CD4-positive, CD25-positive, alpha-beta regulatory T cell (primary cell): Measurements from ENCODE around the gene PGAM5. TPM values are rescaled to one million over a fixed set of nuclear protein-coding genes. Genes with fewer than 3 reads are reported as not detected.

ENCODE experiments used
- ATAC-seq, 2 donors: fragments of 150-1000 bp; cut with Tn5 transposase; one replicate each; pipeline ENCODE4 v1.10.0; 2021; ENCODE audit warnings: low read depth in 2 of 2, moderate number of reproducible peaks in 2 of 2, moderate library complexity in 1 of 2
- DNase-seq, 3 donors: peaks; one replicate each; pipeline versions ENCODE4 v3.0.0 to v3.0.0-alpha.2; 2012 to 2022; ENCODE audit warnings: mixed read lengths in 1 of 3
- H3K27ac ChIP-seq: one replicate; pipeline ENCODE4 v1.7.0; 2013; ENCODE audit warnings: mild to moderate bottlenecking, low read length; ENCODE audit not compliant: insufficient read depth, poor library complexity, severe bottlenecking
- H3K27me3 ChIP-seq: one replicate; pipeline ENCODE4 v1.7.0; 2013; ENCODE audit warnings: low read length; ENCODE audit not compliant: control insufficient read depth, insufficient read depth
- H3K36me3 ChIP-seq: one replicate; pipeline ENCODE4 v1.7.0; 2013; ENCODE audit warnings: mild to moderate bottlenecking, low read length, moderate library complexity; ENCODE audit not compliant: control insufficient read depth, insufficient read depth
- H3K4me1 ChIP-seq: 2 replicates; pipeline ENCODE4 v1.7.0; 2013; ENCODE audit warnings: mild to moderate bottlenecking, low read length; ENCODE audit not compliant: insufficient read depth, control insufficient read depth, poor library complexity, severe bottlenecking
- H3K4me3 ChIP-seq: one replicate; pipeline ENCODE4 v1.7.0; 2013; ENCODE audit warnings: low read depth, mild to moderate bottlenecking, low read length, moderate library complexity
- H3K9me3 ChIP-seq, 2 experiments: 1 replicate in 1 of 2; 2 replicates in 1 of 2; pipeline ENCODE4 v1.7.0; 2013; ENCODE audit warnings: low read length in 2 of 2, mild to moderate bottlenecking in 1 of 2, moderate library complexity in 1 of 2; ENCODE audit not compliant: control insufficient read depth in 2 of 2
- H3K27ac Mint-ChIP-seq, 3 donors: one replicate each; pipeline ENCODE4 v1.8.0; 2020 to 2022; ENCODE audit warnings: mild to moderate bottlenecking in 3 of 3, mixed read lengths in 3 of 3, moderate library complexity in 2 of 3
- H3K27me3 Mint-ChIP-seq: one replicate; pipeline ENCODE4 v1.8.0; 2022; ENCODE audit warnings: mild to moderate bottlenecking, mixed read lengths
- H3K36me3 Mint-ChIP-seq: one replicate; pipeline ENCODE4 v1.8.0; 2020; ENCODE audit warnings: mixed read lengths
- H3K4me1 Mint-ChIP-seq, 4 donors: one replicate each; pipeline ENCODE4 v1.8.0; 2020 to 2022; ENCODE audit warnings: mixed read lengths in 4 of 4, mild to moderate bottlenecking in 1 of 4
- H3K4me3 Mint-ChIP-seq, 4 donors: one replicate each; pipeline ENCODE4 v1.8.0; 2020 to 2022; ENCODE audit warnings: mild to moderate bottlenecking in 4 of 4, mixed read lengths in 4 of 4, moderate library complexity in 3 of 4
- H3K9me3 Mint-ChIP-seq, 7 donors: one replicate each; pipeline ENCODE4 v1.8.0; 2020 to 2022; ENCODE audit warnings: mixed read lengths in 7 of 7, mild to moderate bottlenecking in 3 of 7, moderate library complexity in 2 of 7
- polyA plus RNA-seq, 4 donors: library from polyadenylated mRNA; unstranded; fragments of 300-500 nt; fragmentation: Illumina TruSeq; gene quantifications; one replicate each; pipeline ENCODE4 v1.2.3, GENCODE V29; 2021
- total RNA-seq: library from RNA; stranded (reverse); gene quantifications from one replicate; pipeline ENCODE4 v1.2.3, GENCODE V29; 2022

PGAM5 gene
- total and polyA plus RNA-seq, 5 donors from 2014 or later: 17.5 to 25.3 (median 19.4) TPM

DNA sequence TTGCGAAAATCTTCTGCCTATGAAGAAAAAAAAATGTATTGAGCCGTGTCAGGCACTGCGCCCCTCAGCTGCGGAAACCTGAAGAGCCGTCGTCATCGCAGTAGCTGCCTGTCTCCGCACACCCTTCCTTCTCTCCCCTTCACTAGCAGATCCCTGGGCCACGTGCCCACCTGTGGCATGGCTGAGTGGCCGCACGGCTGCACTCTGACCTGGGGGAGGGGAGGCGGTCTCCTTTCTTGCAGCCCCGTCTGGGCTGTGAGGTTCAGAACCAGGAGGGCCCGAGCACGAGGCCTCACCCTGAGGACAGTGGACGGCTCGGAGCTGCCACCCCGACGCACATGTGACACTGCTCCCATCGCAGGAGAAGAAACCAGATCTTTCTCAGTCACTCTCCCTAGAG, 24.9 kb downstream of the PGAM5 start:
- no peak for DNase-seq

DNA sequence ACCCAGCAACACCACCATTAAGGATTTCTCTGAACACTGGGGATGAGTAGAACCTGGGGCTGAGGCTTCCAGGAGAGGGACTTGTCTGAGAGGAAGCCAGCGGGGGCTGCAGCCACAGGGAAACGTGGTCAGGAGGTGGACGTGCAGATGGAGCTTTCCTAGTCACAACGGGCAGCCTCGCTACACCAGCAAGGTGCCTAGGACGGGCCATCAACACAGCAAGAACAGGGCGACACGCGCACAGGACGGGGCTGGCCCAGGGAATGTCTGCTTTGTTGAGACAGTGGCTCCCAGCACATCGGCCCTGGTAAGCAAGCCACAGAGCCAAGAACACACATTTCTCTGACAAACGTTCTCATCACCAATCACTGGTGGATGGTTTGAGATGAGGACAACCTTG, 25.7 kb downstream of the PGAM5 start:
- Histone ChIP-seq H3K27me3 (no peaks in the 10 kb centered on the region), H3K36me3 (peaks cover 91% of the 10 kb centered on the region), H3K4me3 (no peak overlapping the region), H3K4me1 (no peaks in the 10 kb centered on the region), H3K27ac (no peak overlapping the region), H3K9me3 (no peaks in the 10 kb centered on the region)
- DNase-seq (no peak), ATAC-seq (no peak)
- Mint-ChIP-seq H3K27me3 (no peaks in the 10 kb centered on the region), H3K9me3 (no peaks in the 10 kb centered on the region), H3K36me3 (peaks cover 45% of the 10 kb centered on the region), H3K27ac (no peak overlapping the region), H3K4me1 (no peaks in the 10 kb centered on the region), H3K4me3 (no peak overlapping the region)

More for the DNA sequence above, 24.9 kb downstream of the PGAM5 start:
- no peaks in the 10 kb centered on the region for H3K9me3 Mint-ChIP-seq
- Histone ChIP-seq H3K27ac (no peak overlapping the region), H3K27me3 (no peaks in the 10 kb centered on the region), H3K9me3 (no peaks in the 10 kb centered on the region), H3K4me1 (no peaks in the 10 kb centered on the region), H3K36me3 (peaks cover 91% of the 10 kb centered on the region), H3K4me3 (no peak overlapping the region)
- no peaks in the 10 kb centered on the region for H3K27me3 Mint-ChIP-seq
- H3K4me1 Mint-ChIP-seq: no peaks in the 10 kb centered on the region
- H3K4me3 Mint-ChIP-seq: no peak overlapping the region
- H3K27ac Mint-ChIP-seq: no peak overlapping the region
- peaks cover 51% of the 10 kb centered on the region for H3K36me3 Mint-ChIP-seq
- ATAC-seq: no peak

DNA sequence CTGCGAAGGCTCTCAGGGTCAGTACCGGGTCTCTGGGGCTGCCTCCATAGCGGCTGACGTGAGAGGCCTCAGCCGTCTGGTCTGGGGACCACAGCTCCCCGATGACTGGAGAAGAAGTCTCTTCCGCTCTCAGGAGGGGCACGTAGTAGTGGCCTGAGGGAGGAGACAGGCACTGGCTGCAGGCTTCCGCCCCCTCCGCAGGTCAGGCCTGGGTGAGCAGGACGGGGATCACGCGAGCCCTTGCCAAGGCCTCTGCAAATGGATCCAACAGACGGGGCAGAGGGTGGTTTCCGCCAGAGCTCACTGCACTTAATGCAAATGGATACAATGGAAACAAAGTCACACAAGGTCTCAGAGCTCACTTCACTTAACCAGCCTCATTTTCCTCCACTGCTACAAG, 26.3 kb downstream of the PGAM5 start:
- ATAC-seq: no peak
- Mint-ChIP-seq H3K4me3 (no peak overlapping the region), H3K4me1 (peaks cover 0 to 2% (median 1%) of the 10 kb centered on the region in 4 donors), H3K27me3 (no peaks in the 10 kb centered on the region), H3K9me3 (no peaks in the 10 kb centered on the region), H3K27ac (no peak overlapping the region), H3K36me3 (peaks cover 43% of the 10 kb centered on the region)
- DNase-seq: no peak
- H3K27ac ChIP-seq: no peak overlapping the region
- H3K27me3 ChIP-seq: no peaks in the 10 kb centered on the region
- no peak overlapping the region for H3K4me3 ChIP-seq
- peaks cover 91% of the 10 kb centered on the region for H3K36me3 ChIP-seq
- H3K9me3 ChIP-seq: no peaks in the 10 kb centered on the region
- no peaks in the 10 kb centered on the region for H3K4me1 ChIP-seq

DNA sequence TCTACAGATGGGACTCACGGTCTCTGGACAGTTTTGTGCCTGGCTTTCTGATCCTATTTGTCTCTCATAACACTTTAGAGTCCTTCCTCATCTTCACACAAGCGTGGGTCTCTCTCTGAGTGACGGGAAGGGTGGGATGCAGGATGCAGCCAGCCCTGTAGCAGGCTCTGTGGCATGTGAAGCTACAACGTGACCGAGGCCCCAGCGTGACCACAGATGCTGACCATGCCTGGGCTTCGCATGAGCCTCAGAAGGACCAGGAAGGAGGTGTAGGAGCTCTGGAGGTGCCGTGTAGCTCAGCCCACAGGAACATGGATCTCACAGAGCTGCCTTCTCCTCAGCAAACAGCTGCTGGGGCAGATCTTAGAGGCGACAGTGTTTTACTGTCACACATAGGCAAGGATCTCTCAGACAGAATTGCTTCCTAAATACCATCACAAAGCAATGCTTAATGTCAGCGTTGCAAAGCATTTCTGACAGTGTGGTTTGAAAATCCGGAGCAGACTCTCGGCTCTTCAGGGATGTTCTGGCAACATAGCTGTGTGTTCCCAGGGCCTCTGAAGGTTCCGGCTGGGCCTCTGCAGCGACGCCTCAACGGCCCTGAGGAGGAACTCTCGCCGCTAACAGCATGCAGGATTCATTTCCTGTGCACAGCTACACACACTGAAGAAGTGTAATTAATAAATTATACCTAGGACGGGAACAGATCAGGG, 29.1 kb downstream of the PGAM5 start:
- ATAC-seq (no peak), DNase-seq (no peak)
- peaks cover 0 to 12% (median 4%) of the 10 kb centered on the region in 4 donors for H3K4me1 Mint-ChIP-seq
- H3K27me3 Mint-ChIP-seq: no peaks in the 10 kb centered on the region
- H3K9me3 Mint-ChIP-seq: no peaks in the 10 kb centered on the region
- Histone ChIP-seq H3K4me3 (no peak overlapping the region), H3K36me3 (peaks cover 87% of the 10 kb centered on the region), H3K27ac (no peak overlapping the region), H3K9me3 (no peaks in the 10 kb centered on the region), H3K4me1 (no peaks in the 10 kb centered on the region), H3K27me3 (no peaks in the 10 kb centered on the region)
- H3K36me3 Mint-ChIP-seq: peaks cover 44% of the 10 kb centered on the region
- H3K27ac Mint-ChIP-seq: no peak overlapping the region
- H3K4me3 Mint-ChIP-seq: no peak overlapping the region

DNA sequence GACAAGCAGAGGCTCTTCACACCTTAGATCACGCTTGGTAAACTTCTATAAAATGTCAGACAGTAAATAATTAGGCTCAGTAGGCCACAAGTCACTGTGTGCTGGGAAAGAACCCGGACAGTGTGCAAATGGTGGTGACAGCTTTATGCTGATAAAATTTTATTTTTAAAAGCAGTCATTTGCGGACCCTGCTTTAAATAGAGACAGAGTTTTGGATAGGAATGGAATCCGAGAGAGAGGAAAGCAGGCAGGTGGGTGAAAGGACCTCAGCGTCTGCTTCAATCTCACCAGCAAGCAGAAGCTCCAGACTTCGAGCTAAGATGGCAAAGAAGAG, 29.6 kb downstream of the PGAM5 start:
- Histone ChIP-seq H3K4me1 (no peaks in the 10 kb centered on the region), H3K9me3 (no peaks in the 10 kb centered on the region), H3K27ac (no peak overlapping the region), H3K4me3 (no peak overlapping the region), H3K36me3 (peaks cover 87% of the 10 kb centered on the region), H3K27me3 (no peaks in the 10 kb centered on the region)
- Mint-ChIP-seq H3K36me3 (peaks cover 44% of the 10 kb centered on the region), H3K4me3 (no peak overlapping the region), H3K27me3 (no peaks in the 10 kb centered on the region), H3K27ac (no peak overlapping the region), H3K4me1 (peaks cover 0 to 12% (median 4%) of the 10 kb centered on the region in 4 donors), H3K9me3 (no peaks in the 10 kb centered on the region)
- ATAC-seq (no peak), DNase-seq (no peak)

DNA sequence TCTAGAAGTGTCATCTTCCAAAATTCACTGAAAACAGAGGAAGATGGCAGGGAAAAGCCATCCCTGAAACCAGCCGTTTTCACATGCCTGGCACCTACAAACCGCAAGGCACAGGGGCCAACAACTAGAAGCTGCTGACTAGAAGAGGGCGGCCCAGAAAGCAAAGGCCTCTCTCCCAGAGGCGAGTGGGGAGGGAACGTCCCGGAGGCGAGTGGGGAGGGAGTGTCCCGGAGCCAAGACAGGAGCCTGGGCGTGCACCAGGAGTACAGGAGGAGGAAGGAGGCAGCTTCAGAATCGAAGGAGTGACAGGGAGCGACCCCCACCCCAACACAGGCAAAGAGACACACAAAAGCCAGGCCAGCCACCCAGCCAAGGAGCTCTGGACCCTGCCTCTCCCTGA, 30.0 kb downstream of the PGAM5 start:
- H3K36me3 ChIP-seq: peaks cover 87% of the 10 kb centered on the region
- H3K9me3 ChIP-seq: no peaks in the 10 kb centered on the region
- Mint-ChIP-seq H3K4me3 (no peak overlapping the region), H3K4me1 (peaks cover 0 to 12% (median 4%) of the 10 kb centered on the region in 4 donors), H3K9me3 (no peaks in the 10 kb centered on the region), H3K27ac (no peak overlapping the region), H3K36me3 (peaks cover 44% of the 10 kb centered on the region), H3K27me3 (no peaks in the 10 kb centered on the region)
- no peak overlapping the region for H3K27ac ChIP-seq
- DNase-seq: no peak
- no peaks in the 10 kb centered on the region for H3K27me3 ChIP-seq
- no peaks in the 10 kb centered on the region for H3K4me1 ChIP-seq
- ATAC-seq: no peak
- H3K4me3 ChIP-seq: no peak overlapping the region

DNA sequence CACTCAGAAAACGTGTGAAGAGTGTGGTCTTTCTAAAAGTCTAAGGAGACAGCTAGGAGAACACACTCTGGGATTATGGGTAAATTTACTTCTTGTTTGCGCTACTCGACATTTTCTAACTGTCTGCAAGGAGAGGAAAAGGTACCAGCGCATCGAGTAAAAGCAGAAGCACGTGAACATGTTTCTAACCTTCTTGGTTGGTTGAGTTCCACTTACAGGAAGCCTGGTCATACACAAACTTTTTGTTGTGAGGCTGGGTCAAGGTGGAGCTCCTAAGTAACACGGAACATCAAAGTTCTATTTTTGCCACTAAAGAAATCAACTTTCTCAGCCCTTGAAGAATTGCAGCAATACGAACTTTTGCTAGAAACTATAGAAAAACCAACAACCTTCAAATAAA, 31.0 kb downstream of the PGAM5 start:
- ATAC-seq (no peak), DNase-seq (peak in 1 of 3 donors; percentile 24)
- H3K9me3 Mint-ChIP-seq: no peaks in the 10 kb centered on the region
- no peak overlapping the region for H3K4me3 Mint-ChIP-seq
- H3K27ac Mint-ChIP-seq: peak overlapping the region in 1 of 3 donors; percentile 38
- H3K27me3 Mint-ChIP-seq: no peaks in the 10 kb centered on the region
- no peaks in the 10 kb centered on the region for H3K9me3 ChIP-seq
- H3K27ac ChIP-seq: no peak overlapping the region
- peaks cover 44% of the 10 kb centered on the region for H3K36me3 Mint-ChIP-seq
- H3K4me3 ChIP-seq: no peak overlapping the region
- no peaks in the 10 kb centered on the region for H3K4me1 ChIP-seq
- peaks cover 0 to 12% (median 4%) of the 10 kb centered on the region in 4 donors for H3K4me1 Mint-ChIP-seq
- H3K36me3 ChIP-seq: peaks cover 83% of the 10 kb centered on the region
- H3K27me3 ChIP-seq: no peaks in the 10 kb centered on the region

DNA sequence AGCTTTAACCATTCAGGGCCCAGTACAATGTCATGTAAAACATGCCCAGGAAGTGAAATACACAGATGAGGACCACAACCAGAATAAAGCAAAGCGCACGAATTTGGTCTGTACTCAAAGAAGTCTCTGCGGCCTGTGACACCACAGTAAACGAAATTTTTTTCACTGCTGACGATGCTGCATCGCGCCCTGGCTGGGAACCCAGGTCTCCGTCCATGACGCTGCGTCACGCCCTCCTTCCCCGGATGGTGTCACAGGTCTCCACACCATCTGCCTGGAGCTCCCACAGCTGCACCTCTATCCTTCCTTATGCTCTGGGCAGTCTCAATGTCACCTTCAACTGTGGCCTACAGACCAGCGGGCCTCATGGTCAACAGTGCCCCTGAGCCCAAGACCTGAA, 33.2 kb downstream of the PGAM5 start:
- H3K27me3 Mint-ChIP-seq: no peaks in the 10 kb centered on the region
- no peak overlapping the region for H3K4me3 ChIP-seq
- H3K36me3 Mint-ChIP-seq: peaks cover 47% of the 10 kb centered on the region
- H3K4me1 ChIP-seq: no peaks in the 10 kb centered on the region
- peaks cover 0 to 14% (median 4%) of the 10 kb centered on the region in 4 donors for H3K4me1 Mint-ChIP-seq
- peaks cover 88% of the 10 kb centered on the region for H3K36me3 ChIP-seq
- no peaks in the 10 kb centered on the region for H3K9me3 ChIP-seq
- no peaks in the 10 kb centered on the region for H3K27me3 ChIP-seq
- H3K9me3 Mint-ChIP-seq: no peaks in the 10 kb centered on the region
- peak overlapping the region in 1 of 3 donors; percentile 76 for H3K27ac Mint-ChIP-seq
- H3K4me3 Mint-ChIP-seq: no peak overlapping the region
- H3K27ac ChIP-seq: no peak overlapping the region
- ATAC-seq (no peak), DNase-seq (no peak)
